Neural cell (in vitro differentiated cells): ENCODE measurements around the gene VPS50. TPM values are rescaled to one million over a fixed set of nuclear protein-coding genes. Genes with fewer than 3 reads are reported as not detected.

ENCODE experiments used
- H2AFZ ChIP-seq: fragments of 200-600, 300-800 bp; sonication (generic), shearing (Covaris generic); 2 replicates; pipeline ENCODE4 v1.6.0; 2014; ENCODE audit warnings: low read depth, mild to moderate bottlenecking, antibody characterized with exemption, low read length, moderate library complexity
- H3F3A ChIP-seq: fragments of 200-600 bp; shearing (Covaris generic); 2 replicates; pipeline ENCODE4 v1.6.1; 2016; ENCODE audit warnings: mild to moderate bottlenecking, moderate library complexity, mixed read lengths, antibody characterized with exemption, low read length; ENCODE audit not compliant: insufficient read depth, poor library complexity, severe bottlenecking
- H3K27ac ChIP-seq: fragments of 200-600, 300-800 bp; sonication (generic), shearing (Covaris generic); 2 replicates; pipeline ENCODE4 v1.5.1; 2014; ENCODE audit warnings: mild to moderate bottlenecking, low read length, moderate library complexity
- H3K27me3 ChIP-seq: fragments of 300-800, 200-600 bp; sonication (generic), shearing (Covaris generic); 2 replicates; pipeline ENCODE4 v1.6.0; 2014; ENCODE audit warnings: mild to moderate bottlenecking, low read depth, low read length, moderate library complexity; ENCODE audit not compliant: insufficient read depth
- H3K36me3 ChIP-seq: fragments of 300-800, 200-600 bp; sonication (generic), shearing (Covaris generic); 2 replicates; pipeline ENCODE4 v1.5.1; 2014; ENCODE audit warnings: mild to moderate bottlenecking, antibody characterized with exemption, low read length, moderate library complexity; ENCODE audit not compliant: insufficient read depth
- H3K4me2 ChIP-seq: fragments of 300-800, 200-600 bp; sonication (generic), shearing (Covaris generic); 2 replicates; pipeline ENCODE4 v1.6.0; 2014; ENCODE audit warnings: mild to moderate bottlenecking, low read length
- H3K4me3 ChIP-seq: fragments of 300-800, 200-600 bp; sonication (generic), shearing (Covaris generic); 2 replicates; pipeline ENCODE4 v1.5.1; 2014; ENCODE audit warnings: mild to moderate bottlenecking, low read length, moderate library complexity
- H3K79me2 ChIP-seq: fragments of 200-600 bp; shearing (Covaris generic); replicated peaks from 2 replicates; pipeline ENCODE4 v1.6.0; 2014; ENCODE audit warnings: mild to moderate bottlenecking, low read length, moderate library complexity; ENCODE audit not compliant: insufficient read depth
- H3K9ac ChIP-seq: fragments of 300-800, 200-600 bp; sonication (generic), shearing (Covaris generic); 2 replicates; pipeline ENCODE4 v1.6.1; 2016; ENCODE audit warnings: mild to moderate bottlenecking, low read length, mixed read lengths
- H3K9me2 ChIP-seq: fragments of 200-600 bp; shearing (Covaris generic); 2 replicates; pipeline ENCODE4 v1.6.1; 2016; ENCODE audit warnings: mild to moderate bottlenecking, low read length, mixed read lengths; ENCODE audit not compliant: insufficient read depth
- H3K9me3 ChIP-seq: fragments of 200-600, 300-800 bp; sonication (generic), shearing (Covaris generic); 2 replicates; pipeline ENCODE4 v1.6.1; 2016; ENCODE audit warnings: mild to moderate bottlenecking, mixed run types, low read length, moderate library complexity, mixed read lengths
- H4K20me1 ChIP-seq: fragments of 200-600 bp; shearing (Covaris generic); 2 replicates; pipeline ENCODE4 v1.6.1; 2016; ENCODE audit warnings: mild to moderate bottlenecking, mixed run types; ENCODE audit not compliant: insufficient read depth
- EZH2 ChIP-seq: fragments of 200-600, 300-800 bp; shearing (Covaris generic), sonication (generic); IDR thresholded peaks from 2 replicates; pipeline ENCODE4 v1.6.1; 2014; ENCODE audit warnings: antibody characterized with exemption, low read length, borderline replicate concordance, mild to moderate bottlenecking; ENCODE audit not compliant: insufficient read depth, poor library complexity, severe bottlenecking
- MXI1 ChIP-seq: fragments of 450-650 bp; conservative IDR thresholded peaks from 2 replicates; pipeline ENCODE4 v1.6.1; 2014; ENCODE audit warnings: antibody characterized with exemption, mild to moderate bottlenecking; ENCODE audit not compliant: poor library complexity, severe bottlenecking
- RAD21 ChIP-seq: fragments of 450-650 bp; conservative IDR thresholded peaks from 2 replicates; pipeline ENCODE4 v1.6.1; 2014; ENCODE audit warnings: antibody characterized with exemption, mild to moderate bottlenecking, moderate library complexity
- REST ChIP-seq: IDR thresholded peaks from 2 replicates; pipeline ENCODE4 v1.6.1; 2012; ENCODE audit warnings: borderline replicate concordance
- SMC3 ChIP-seq: fragments of 450-650 bp; conservative IDR thresholded peaks from 2 replicates; pipeline ENCODE4 v1.6.1; 2014; ENCODE audit warnings: antibody characterized with exemption, mild to moderate bottlenecking, moderate library complexity; ENCODE audit not compliant: poor library complexity
- polyA plus RNA-seq: library from polyadenylated mRNA; depleted of rRNA; stranded (reverse); fragments of >200 nt; gene quantifications from 2 replicates; pipeline ENCODE4 v1.2.3, GENCODE V29; 2014

VPS50 gene
- polyA plus RNA-seq, 1 donor from 2014 or later, result 58.2 TPM

- no peak for TF ChIP-seq MXI1
- TF ChIP-seq RAD21, result no peak
- TF ChIP-seq EZH2, result no peak
- no peak for TF ChIP-seq REST
- TF ChIP-seq SMC3, result no peak
Observed at GRCh38 chr7:93409324-93409723, 177.2 kb downstream of the VPS50 start.

More at GRCh38 chr7:93409324-93409723, 177.2 kb downstream of the VPS50 start:
- no peaks in the 10 kb centered on the region for H3K79me2 ChIP-seq
- no peaks in the 10 kb centered on the region for H3K9me3 ChIP-seq
- no peaks in the 10 kb centered on the region for H3K9me2 ChIP-seq
- no peaks in the 10 kb centered on the region for H3K27me3 ChIP-seq
- H3K27ac ChIP-seq, result no peak overlapping the region
- H3K36me3 ChIP-seq, result no peaks in the 10 kb centered on the region
- no peak overlapping the region for H3K4me3 ChIP-seq
- H3K4me2 ChIP-seq, result no peak overlapping the region
- H2AFZ ChIP-seq, result no peak overlapping the region
- H3F3A ChIP-seq, result no peaks in the 10 kb centered on the region
- H4K20me1 ChIP-seq, result no peaks in the 10 kb centered on the region
- no peak overlapping the region for H3K9ac ChIP-seq

Other genes starting within 250 kb of the VPS50 start
- not detected in 2 replicates for gene SAMD9, start 114.4 kb upstream of the VPS50 start, polyA plus RNA-seq
- gene SAMD9L, start 84.0 kb upstream of the VPS50 start, polyA plus RNA-seq, result 0.10 TPM in 1 of 2 replicates, not detected in the other
- 0.24 and 0.35 TPM in 2 replicates for gene HEPACAM2, start 5.9 kb upstream of the VPS50 start, polyA plus RNA-seq